Stimulated activated naive CD8-positive, alpha-beta T cell treated with anti-CD3 and anti-CD28 coated beads, Interleukin-15, Interleukin-2, amounts not matched to agents 100 U/mL and 50 U/mL, for 24 hours (primary cell): ENCODE measurements around the gene SF3B1.
"Not testable (repeated sequence)": the region's sequence is repeated elsewhere in the genome, so short reads cannot be mapped to it uniquely, and the experiment has no call there.

Source experiments
- ATAC-seq: fragments of 150-1000 bp; cut with Tn5 transposase; one replicate; pipeline ENCODE4 v1.10.0; 2021
- DNase-seq: peaks from one replicate; pipeline ENCODE4 v3.0.0; 2021

SF3B1 gene

GRCh38 chr2:197434541-197435513, at the start of gene SF3B1:
Gene SF3B1, minus strand, starts transcription at chr2:197435028. Its CDS starts 29 bp downstream, at chr2:197434999.
- DNase-seq (peak; percentile 99), ATAC-seq (peak; percentile 97)

GRCh38 chr2:197484248-197484647, 49.4 kb upstream of the SF3B1 start:
- not testable (repeated sequence) for ATAC-seq, DNase-seq

GRCh38 chr2:197480165-197481036, 45.6 kb upstream of the SF3B1 start:
- no peak for DNase-seq
- no peak for ATAC-seq

- DNase-seq = no peak
- no peak for ATAC-seq
Measured at GRCh38 chr2:197477797-197478196, 43.0 kb upstream of the SF3B1 start.

GRCh38 chr2:197472166-197472565, 37.3 kb upstream of the SF3B1 start:
- DNase-seq = no peak
- ATAC-seq = no peak

- DNase-seq (no peak), ATAC-seq (no peak)
Measured at GRCh38 chr2:197464175-197464574, 29.3 kb upstream of the SF3B1 start.

- DNase-seq (no peak), ATAC-seq (no peak)
Measured at GRCh38 chr2:197461057-197461456, 26.2 kb upstream of the SF3B1 start.

GRCh38 chr2:197460649-197461048, 25.8 kb upstream of the SF3B1 start:
- ATAC-seq = no peak
- no peak for DNase-seq

- no peak for DNase-seq
- no peak for ATAC-seq
Measured at GRCh38 chr2:197455428-197455827, 20.6 kb upstream of the SF3B1 start.

GRCh38 chr2:197454923-197455322, 20.1 kb upstream of the SF3B1 start:
- ATAC-seq (no peak), DNase-seq (no peak)

GRCh38 chr2:197453914-197454398, 19.1 kb upstream of the SF3B1 start:
- ATAC-seq (no peak), DNase-seq (no peak)

- DNase-seq (peak; percentile 97), ATAC-seq (peak; percentile 97)
Measured at GRCh38 chr2:197453123-197453913, 18.5 kb upstream of the SF3B1 start, which contains the start of gene COQ10B. Gene COQ10B, plus strand, starts transcription at chr2:197453552. Its CDS starts 9 bp downstream, at chr2:197453561.

GRCh38 chr2:197452754-197453122, 17.9 kb upstream of the SF3B1 start:
- ATAC-seq (no peak), DNase-seq (no peak)

- not testable (repeated sequence) for ATAC-seq
Measured at GRCh38 chr2:197450935-197451358, 16.1 kb upstream of the SF3B1 start.

GRCh38 chr2:197450465-197450864, 15.6 kb upstream of the SF3B1 start:
- DNase-seq = no peak

More at GRCh38 chr2:197450935-197451358, 16.1 kb upstream of the SF3B1 start:
- DNase-seq = not testable (repeated sequence)

GRCh38 chr2:197446844-197447243, 12.0 kb upstream of the SF3B1 start:
- DNase-seq = no peak
- no peak for ATAC-seq

More at GRCh38 chr2:197450465-197450864, 15.6 kb upstream of the SF3B1 start:
- ATAC-seq = no peak

- no peak for ATAC-seq
- DNase-seq = no peak
Measured at GRCh38 chr2:197445746-197446145, 10.9 kb upstream of the SF3B1 start.

- DNase-seq = no peak
- ATAC-seq = no peak
Measured at GRCh38 chr2:197442857-197443256, 8.0 kb upstream of the SF3B1 start.

GRCh38 chr2:197437380-197437779, 2.6 kb upstream of the SF3B1 start:
- no peak for DNase-seq
- no peak for ATAC-seq

GRCh38 chr2:197435598-197436420, 981 bp upstream of the SF3B1 start:
- no peak for DNase-seq
- no peak for ATAC-seq
